GM18505 (cell line): ENCODE results near the gene TMPRSS9.

Source experiments
- ATAC-seq: cut with Tn5 transposase; IDR thresholded peaks from one replicate; pipeline ENCODE4 v1.9.1; 2021; ENCODE audit not compliant: unreplicated experiment
- POLR2A ChIP-seq: IDR thresholded peaks from 4 replicates; pipeline ENCODE4 v1.6.1; 2011; ENCODE audit warnings: borderline replicate concordance; ENCODE audit not compliant: insufficient read depth, insufficient read length; ENCODE audit errors: extremely low read depth

TMPRSS9 gene

GRCh38 chr19:2325281-2326046 lies 34.6 kb upstream of the TMPRSS9 start:
- no peak for TF ChIP-seq POLR2A

DNA sequence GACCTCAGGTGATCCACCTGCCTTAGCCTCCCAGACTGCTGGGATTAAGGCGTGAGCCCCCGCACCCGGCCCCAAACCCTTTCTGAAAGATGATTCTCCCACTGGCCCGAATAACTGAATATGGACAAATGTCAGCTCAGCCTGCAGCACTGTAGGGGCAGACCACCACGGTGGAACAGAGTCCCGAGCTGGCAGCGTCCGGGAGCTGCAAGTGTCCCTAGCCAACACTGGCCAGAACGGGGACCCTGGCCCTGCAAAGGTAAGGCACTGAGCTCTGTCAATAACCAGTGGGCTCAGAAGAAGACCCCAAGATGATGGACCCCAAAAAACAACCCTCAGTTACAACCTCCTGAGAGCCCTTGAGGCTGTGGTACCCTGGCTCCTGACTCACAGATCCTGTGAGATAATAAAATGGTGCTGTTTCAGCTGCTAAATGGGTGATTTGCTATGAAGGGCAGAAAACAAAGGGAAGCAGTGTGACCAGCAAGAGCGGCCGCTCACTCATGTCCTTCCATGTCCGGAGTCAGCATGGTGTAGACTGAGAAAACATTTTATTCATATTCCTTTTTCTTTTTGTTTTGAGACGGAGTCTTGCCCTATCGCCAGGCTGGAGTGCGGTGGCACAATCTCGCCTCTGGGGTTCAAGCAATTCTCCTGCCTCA lies 33.2 kb upstream of the TMPRSS9 start:
- ATAC-seq, result no peak
- TF ChIP-seq POLR2A, result no peak

More at GRCh38 chr19:2325281-2326046, 34.6 kb upstream of the TMPRSS9 start:
- no peak for ATAC-seq

DNA sequence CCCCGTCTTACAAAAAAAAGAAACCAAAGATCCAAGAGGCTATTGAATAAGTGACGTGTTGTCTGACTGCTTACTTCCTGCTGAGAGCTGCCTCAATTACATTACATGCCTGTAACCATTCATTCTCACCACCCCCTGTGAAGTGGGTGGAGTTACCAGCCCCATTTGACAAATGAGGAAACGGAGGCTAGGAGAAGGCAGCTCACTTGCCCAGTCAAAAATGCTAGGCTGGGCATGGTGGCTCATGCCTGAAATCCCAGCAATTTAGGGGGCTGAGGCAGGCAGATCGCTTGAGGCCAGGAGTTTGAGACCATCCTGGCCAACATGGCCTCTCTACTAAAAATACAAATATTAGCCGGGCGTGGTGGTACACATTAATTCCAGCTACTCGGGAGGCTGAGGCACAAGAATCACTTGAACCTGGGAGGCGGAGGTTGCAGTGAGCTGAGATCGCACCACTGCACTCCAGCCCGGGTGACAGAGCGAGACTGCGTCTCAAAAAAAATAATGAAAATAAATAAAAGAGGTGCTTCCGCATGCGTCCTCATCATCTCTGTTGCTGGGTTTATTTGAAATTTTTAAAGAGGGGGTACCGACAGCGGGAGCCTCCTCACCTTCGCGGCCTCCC lies 32.2 kb upstream of the TMPRSS9 start:
- peak; percentile 11 for TF ChIP-seq POLR2A
- no peak for ATAC-seq

- peak; percentile 55 for ATAC-seq
- peak; percentile 85 for TF ChIP-seq POLR2A
These were observed 31.5 kb upstream of the TMPRSS9 start, which contains the start of the genes LSM7 and SPPL2B for GRCh38 chr19:2328401-2329148. LSM7 (minus strand) TSS chr19:2328586; CDS start chr19:2328566, 20 bp downstream. SPPL2B (plus strand) TSS chr19:2328684; CDS start chr19:2328710, 26 bp downstream.

GRCh38 chr19:2329149-2329478 lies 31.0 kb upstream of the TMPRSS9 start:
- TF ChIP-seq POLR2A, result no peak
- ATAC-seq, result no peak

- no peak for TF ChIP-seq POLR2A
- no peak for ATAC-seq
These were observed 30.6 kb upstream of the TMPRSS9 start for GRCh38 chr19:2329501-2329916.

DNA sequence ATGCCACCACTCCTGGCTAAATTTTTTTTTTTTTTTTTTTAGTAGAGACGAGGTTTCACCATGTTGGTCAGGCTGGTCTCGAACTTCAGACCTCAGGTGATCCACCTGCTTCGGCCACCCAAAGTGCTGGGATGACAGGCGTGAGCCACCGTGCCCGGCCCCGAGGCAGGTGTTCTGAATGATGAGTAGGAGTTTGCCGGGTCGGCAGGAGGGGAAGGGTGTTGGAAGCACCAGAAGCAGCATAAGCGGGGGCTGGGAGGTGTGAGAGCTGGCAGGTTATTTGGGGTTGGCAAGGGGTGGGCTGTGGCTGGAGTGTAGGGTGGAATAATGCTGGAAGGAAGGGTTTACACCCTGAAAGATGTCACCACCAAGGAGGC lies 29.8 kb upstream of the TMPRSS9 start:
- ATAC-seq, result no peak
- TF ChIP-seq POLR2A, result no peak

DNA sequence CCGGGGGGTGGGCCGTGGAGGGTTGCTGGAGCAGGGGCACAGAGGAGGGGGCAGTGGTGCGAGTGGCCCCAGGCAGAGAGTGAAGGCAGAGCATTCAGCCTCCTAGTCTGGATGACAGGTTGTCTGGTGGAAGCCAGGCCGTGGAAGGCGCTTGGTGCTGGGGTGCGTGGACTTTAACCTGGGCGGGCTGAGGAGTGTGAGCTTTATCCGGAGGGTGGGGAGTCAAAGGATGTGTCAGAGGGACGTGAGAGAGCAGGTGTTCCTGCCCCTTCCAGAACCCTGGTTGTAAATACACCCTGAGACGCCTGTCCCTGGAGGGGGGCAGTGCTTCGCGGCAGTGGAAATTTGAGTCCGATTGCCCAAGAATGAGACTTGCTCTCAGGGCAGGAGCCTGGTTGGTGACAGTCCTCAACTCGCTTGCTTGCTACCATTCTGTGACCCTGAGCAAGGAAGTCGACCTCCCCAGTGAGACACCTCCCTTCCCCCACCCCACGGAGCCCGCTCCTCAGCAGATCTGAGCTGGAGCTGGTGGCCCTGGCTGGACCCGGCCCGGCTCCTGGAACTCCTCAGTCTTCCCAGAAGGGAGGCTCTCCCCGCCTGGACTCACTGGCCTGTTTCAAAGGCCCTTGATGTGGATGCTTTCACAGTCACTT lies 29.3 kb upstream of the TMPRSS9 start:
- ATAC-seq, result no peak
- TF ChIP-seq POLR2A, result no peak

- ATAC-seq, result no peak
- TF ChIP-seq POLR2A, result no peak
These were observed 28.3 kb upstream of the TMPRSS9 start for GRCh38 chr19:2331601-2332246.

DNA sequence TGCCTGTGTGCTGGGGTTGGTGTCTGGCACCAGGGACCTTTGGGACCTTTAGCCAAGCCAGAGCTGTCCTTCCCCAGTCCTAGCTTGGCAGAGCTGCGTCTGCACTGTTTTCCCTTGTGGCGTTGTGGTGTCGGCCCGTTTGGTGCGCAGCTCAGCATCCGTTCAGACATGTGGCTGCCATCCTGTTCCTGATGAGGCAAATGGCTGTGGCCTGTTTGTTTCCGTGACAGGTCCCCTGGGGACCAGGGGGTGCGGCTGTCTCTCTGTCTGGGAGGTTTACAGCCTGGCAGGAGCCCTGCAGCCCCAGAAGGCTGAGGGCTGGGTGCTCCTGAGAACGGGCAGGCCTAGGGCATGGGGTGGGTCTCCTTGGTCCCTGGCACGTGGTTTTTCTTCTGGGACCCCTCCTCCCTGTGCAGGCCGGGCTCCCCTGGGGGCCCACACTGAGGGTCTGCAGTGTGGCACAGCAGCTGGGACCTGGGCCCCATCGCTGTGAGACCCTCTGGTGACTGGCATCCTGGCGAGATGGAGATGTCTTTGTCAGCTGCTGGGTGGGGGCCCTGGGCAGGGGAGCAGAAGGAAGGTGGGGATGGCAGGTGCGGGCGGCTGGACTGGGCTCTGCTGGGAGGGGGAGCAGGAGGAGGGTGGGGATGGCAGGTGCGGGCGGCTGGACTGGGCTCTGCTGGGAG lies 27.6 kb upstream of the TMPRSS9 start:
- no peak for ATAC-seq
- no peak for TF ChIP-seq POLR2A

DNA sequence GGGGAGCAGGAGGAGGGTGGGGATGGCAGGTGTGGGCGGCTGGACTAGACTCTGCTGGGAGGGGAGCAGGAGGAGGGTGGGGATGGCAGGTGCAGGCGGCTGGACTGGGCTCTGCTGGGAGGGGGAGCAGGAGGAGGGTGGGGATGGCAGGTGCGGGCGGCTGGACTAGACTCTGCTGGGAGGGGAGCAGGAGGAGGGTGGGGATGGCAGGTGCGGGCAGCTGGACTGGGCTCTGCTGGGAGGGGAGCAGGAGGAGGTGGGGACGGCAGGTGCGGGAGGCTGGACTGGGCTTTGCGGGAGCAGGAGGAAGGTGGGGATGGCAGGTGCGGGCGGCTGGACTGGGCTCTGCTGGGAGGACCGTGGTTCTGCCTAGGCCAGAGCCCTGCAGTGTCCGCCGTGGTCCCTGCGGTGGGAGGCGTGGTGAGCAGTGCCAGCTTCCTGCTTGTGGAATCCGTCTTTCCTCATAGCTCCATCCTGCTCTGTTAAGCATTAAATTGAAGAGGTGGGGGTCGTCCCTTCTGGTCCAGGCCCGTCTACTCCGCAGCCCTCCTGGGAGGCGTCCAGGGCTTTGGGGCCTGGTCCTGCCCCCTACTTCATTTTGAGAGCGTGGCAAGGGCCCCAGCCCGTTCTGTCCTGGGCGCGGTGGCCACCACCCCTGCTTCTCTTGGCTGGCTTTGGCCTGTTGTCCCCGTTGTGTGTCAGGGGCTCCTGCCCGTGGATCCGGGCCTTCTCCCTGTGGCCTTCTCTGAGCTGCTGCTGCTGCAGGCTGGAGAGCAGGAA lies 26.8 kb upstream of the TMPRSS9 start:
- TF ChIP-seq POLR2A, result no peak
- ATAC-seq, result no peak
